ENCODE measurements around the gene EXOSC10. TPM values are rescaled to one million over a fixed set of nuclear protein-coding genes. Genes with fewer than 3 reads are reported as not detected.
"Not testable (repeated sequence)": the region's sequence is repeated elsewhere in the genome, so short reads cannot be mapped to it uniquely, and the experiment has no call there.

The EXOSC10 gene
- polyA plus RNA-seq, 6 donors from 2014 or later: 23.4 to 55.2 (median 41.4) TPM

DNA sequence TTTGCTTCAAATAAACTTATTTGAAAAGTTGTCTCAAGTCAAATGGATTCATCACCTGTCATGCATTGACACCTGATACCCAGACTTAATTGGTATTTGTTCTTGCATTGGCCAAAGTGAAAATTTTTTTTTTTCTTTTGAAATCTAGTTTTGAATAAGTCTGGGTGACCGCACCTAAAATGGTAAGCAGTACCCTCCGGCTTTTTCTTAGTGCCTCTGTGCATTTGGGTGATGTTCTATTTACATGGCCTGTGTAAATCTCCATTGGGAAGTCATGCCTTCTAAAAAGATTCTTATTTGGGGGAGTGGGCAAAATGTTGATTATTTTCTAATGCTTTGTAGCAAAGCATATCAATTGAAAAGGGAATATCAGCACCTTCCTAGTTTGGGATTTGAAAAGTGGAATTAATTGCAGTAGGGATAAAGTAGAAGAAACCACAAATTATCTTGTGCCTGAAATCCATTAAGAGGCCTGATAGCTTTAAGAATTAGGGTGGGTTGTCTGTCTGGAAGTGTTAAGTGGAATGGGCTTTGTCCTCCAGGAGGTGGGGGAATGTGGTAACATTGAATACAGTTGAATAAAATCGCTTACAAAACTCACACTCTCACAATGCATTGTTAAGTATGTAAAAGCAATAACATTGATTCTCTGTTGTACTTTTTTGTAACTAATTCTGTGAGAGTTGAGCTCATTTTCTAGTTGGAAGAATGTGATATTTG, 75.4 kb downstream of the EXOSC10 start:
- Mint-ChIP-seq H3K27ac (peak overlapping the region in 1 of 6 donors; percentile 63), H3K9me3 (peaks cover 0 to 2% (median 0%) of the 10 kb centered on the region in 7 donors), H3K27me3 (no peaks in the 10 kb centered on the region), H3K4me3 (no peak overlapping the region), H3K4me1 (peaks cover 10 to 17% (median 16%) of the 10 kb centered on the region in 3 donors), H3K36me3 (peaks cover 20 to 27% of the 10 kb centered on the region in 2 donors)
- no peak for ATAC-seq (ENCODE audit: low read depth in 2 of 2)
- DNase-seq: no peak

DNA sequence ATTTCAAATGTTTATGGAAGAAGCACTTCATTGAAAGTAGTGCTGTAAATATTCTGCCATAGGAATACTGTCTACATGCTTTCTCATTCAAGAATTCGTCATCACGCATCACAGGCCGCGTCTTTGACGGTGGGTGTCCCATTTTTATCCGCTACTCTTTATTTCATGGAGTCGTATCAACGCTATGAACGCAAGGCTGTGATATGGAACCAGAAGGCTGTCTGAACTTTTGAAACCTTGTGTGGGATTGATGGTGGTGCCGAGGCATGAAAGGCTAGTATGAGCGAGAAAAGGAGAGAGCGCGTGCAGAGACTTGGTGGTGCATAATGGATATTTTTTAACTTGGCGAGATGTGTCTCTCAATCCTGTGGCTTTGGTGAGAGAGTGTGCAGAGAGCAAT, 76.5 kb downstream of the EXOSC10 start:
- Mint-ChIP-seq H3K27ac (no peak overlapping the region), H3K4me3 (peak overlapping the region in 1 of 8 donors; percentile 24), H3K4me1 (peaks cover 14 to 22% (median 19%) of the 10 kb centered on the region in 3 donors), H3K36me3 (peaks cover 20 to 27% of the 10 kb centered on the region in 2 donors), H3K27me3 (no peaks in the 10 kb centered on the region), H3K9me3 (no peaks in the 10 kb centered on the region)
- no peak for DNase-seq
- ATAC-seq (ENCODE audit: low read depth in 2 of 2): no peak

DNA sequence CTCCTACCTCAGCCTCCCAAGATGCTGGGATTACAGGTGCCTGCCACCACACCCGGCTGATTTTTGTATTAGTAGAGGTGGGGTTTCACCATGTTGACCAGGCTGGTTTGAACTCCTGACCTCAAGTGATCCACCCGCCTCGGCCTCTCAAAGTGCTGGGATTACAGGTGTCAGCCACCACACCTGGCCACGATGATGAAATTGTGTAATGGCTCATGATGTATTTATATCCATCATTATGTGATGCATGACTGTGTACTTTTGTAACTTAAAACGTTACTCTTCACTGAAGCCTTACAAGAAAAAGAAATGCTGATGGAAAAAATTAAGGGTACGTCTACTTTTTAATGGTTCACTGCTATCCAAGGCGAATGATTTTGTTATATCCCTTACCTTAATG, 79.7 kb downstream of the EXOSC10 start:
- no peak overlapping the region for H3K4me3 Mint-ChIP-seq
- no peak for ATAC-seq (ENCODE audit: low read depth in 2 of 2)
- H3K36me3 Mint-ChIP-seq: peaks cover 20 to 26% of the 10 kb centered on the region in 2 donors
- H3K4me1 Mint-ChIP-seq: peaks cover 21 to 33% (median 33%) of the 10 kb centered on the region in 3 donors
- no peak for DNase-seq
- no peaks in the 10 kb centered on the region for H3K9me3 Mint-ChIP-seq
- H3K27me3 Mint-ChIP-seq: no peaks in the 10 kb centered on the region
- peak overlapping the region in 1 of 6 donors; percentile 52 for H3K27ac Mint-ChIP-seq

DNA sequence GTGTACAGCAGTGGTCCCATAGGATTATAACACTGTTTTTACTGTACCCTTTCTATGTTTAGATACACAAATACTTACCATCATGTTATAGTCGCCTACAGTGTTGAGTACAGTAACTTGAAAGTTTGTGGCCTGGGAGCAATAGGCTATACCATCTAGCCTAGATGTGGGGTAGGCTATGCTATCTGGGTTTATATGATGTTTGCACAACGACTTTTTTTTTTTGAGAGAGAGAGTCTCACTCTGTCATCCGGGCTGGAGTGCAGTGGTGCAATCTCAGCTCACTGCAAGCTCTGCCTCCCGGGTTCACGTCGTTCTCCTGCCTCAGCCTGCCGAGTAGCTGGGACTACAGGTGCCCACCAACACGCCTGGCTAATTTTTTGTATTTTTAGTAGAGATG, 80.3 kb downstream of the EXOSC10 start:
- H3K27me3 Mint-ChIP-seq; DNase-seq; H3K27ac Mint-ChIP-seq; H3K9me3 Mint-ChIP-seq; ATAC-seq (ENCODE audit: low read depth in 2 of 2): not testable (repeated sequence)
- Mint-ChIP-seq H3K4me3 (peak overlapping the region in 1 of 8 donors; percentile 9), H3K4me1 (peaks cover 21 to 39% (median 33%) of the 10 kb centered on the region in 3 donors), H3K36me3 (peaks cover 20 to 23% of the 10 kb centered on the region in 2 donors)

Other genes starting within 250 kb of the EXOSC10 start
- 10 to 100 TPM; 38.9 to 83.8 (median 64.3) TPM for gene TARDBP, start 87.2 kb downstream of the EXOSC10 start, polyA plus RNA-seq (ENCODE audit: low read depth in 6 of 6)
- gene MASP2, start 52.6 kb downstream of the EXOSC10 start, polyA plus RNA-seq (ENCODE audit: low read depth in 6 of 6): under 1 TPM in 2 of 6 donors, not detected in 4; 0.10 to 0.26 TPM
- gene SRM, start 39.9 kb downstream of the EXOSC10 start, polyA plus RNA-seq (ENCODE audit: low read depth in 6 of 6): 100 to 1,000 TPM in 2 of 6 donors, 10 to 100 TPM in 4; 74.3 to 133 (median 89.4) TPM
- gene ANGPTL7, start 89.5 kb upstream of the EXOSC10 start, polyA plus RNA-seq (ENCODE audit: low read depth in 6 of 6): not detected
- gene MTOR, start 162.7 kb upstream of the EXOSC10 start, polyA plus RNA-seq (ENCODE audit: low read depth in 6 of 6): 10 to 100 TPM in 1 of 6 donors, 1 to 10 TPM in 4, under 1 TPM in 1; 0.88 to 10.3 (median 4.6) TPM
- gene UBIAD1, start 173.3 kb upstream of the EXOSC10 start, polyA plus RNA-seq (ENCODE audit: low read depth in 6 of 6): 10 to 100 TPM; 45.2 to 75.2 (median 49.1) TPM